Panc1 (cell line): ENCODE measurements around the gene WHRN. TPM values are rescaled to one million over a fixed set of nuclear protein-coding genes. Genes with fewer than 3 reads are reported as not detected.

Source experiments
- ATAC-seq: fragments of 200-7000 bp; cut with Tn5 transposase; 2 replicates; pipeline ENCODE4 v1.9.1; 2020; ENCODE audit warnings: mild to moderate bottlenecking, moderate library complexity
- BruUV-seq: library from RNA; stranded (reverse); fragments of 400-500 nt; replicated peaks from 2 replicates; lab custom pipeline; 2021; lab: Mats Ljungman, UMichigan
- CTCF ChIA-PET: fragments of 300-600 bp; sonication (Branson Sonifier 250); formaldehyde crosslinking; loops from one replicate; lab custom pipeline; 2022; ENCODE audit warnings: antibody characterized with exemption; lab: Charles Lee
- POLR2A ChIA-PET: fragments of 300-600 bp; sonication (Branson Sonifier 250); formaldehyde crosslinking; loops from one replicate; lab custom pipeline; 2022; ENCODE audit warnings: antibody characterized with exemption; lab: Charles Lee
- DNase-seq: peaks from one replicate; pipeline ENCODE4 v3.0.0-alpha.2; 2010; ENCODE audit warnings: low read depth, low spot score
- H3K27ac ChIP-seq: 2 replicates; pipeline ENCODE4 v1.5.1; 2011; ENCODE audit warnings: mild to moderate bottlenecking, low read length, inconsistent platforms
- H3K27me3 ChIP-seq: fragments of 200-500 bp; sonication (Bioruptor generic); 2 replicates; pipeline ENCODE4 v1.6.0; 2014; ENCODE audit warnings: low read length, inconsistent platforms; ENCODE audit not compliant: control insufficient read depth, insufficient read depth
- H3K36me3 ChIP-seq: fragments of 200-500 bp; sonication (Bioruptor generic); 2 replicates; pipeline ENCODE4 v1.5.1; 2014; ENCODE audit warnings: inconsistent platforms, mild to moderate bottlenecking, low read length, moderate library complexity; ENCODE audit not compliant: control insufficient read depth, insufficient read depth
- H3K4me1 ChIP-seq: 2 replicates; pipeline ENCODE4 v1.5.1; 2011; ENCODE audit warnings: inconsistent platforms, mild to moderate bottlenecking, low read length, moderate library complexity; ENCODE audit not compliant: control insufficient read depth, insufficient read depth
- H3K4me3 ChIP-seq, 2 experiments: 2 replicates each; pipeline ENCODE4 v1.5.1; 2011 to 2012; ENCODE audit warnings: low read depth in 2 of 2, low read length in 2 of 2, mild to moderate bottlenecking in 2 of 2, inconsistent platforms in 1 of 2, moderate library complexity in 1 of 2
- H3K9me3 ChIP-seq: fragments of 200-500 bp; sonication (Bioruptor generic); 2 replicates; pipeline ENCODE4 v1.5.1; 2014; ENCODE audit warnings: low read depth, mild to moderate bottlenecking, inconsistent platforms, low read length, moderate library complexity; ENCODE audit not compliant: control insufficient read depth, insufficient read depth
- CTCF ChIP-seq: fragments of 450-650 bp; IDR thresholded peaks from 2 replicates; pipeline ENCODE4 v1.5.1; 2017; ENCODE audit warnings: mild to moderate bottlenecking
- POLR2AphosphoS5 ChIP-seq: IDR thresholded peaks from 2 replicates; pipeline ENCODE4 v1.6.1; 2012; ENCODE audit warnings: mild to moderate bottlenecking, low read depth, low read length, moderate library complexity
- SIN3A ChIP-seq: IDR thresholded peaks from 2 replicates; pipeline ENCODE4 v1.6.1; 2012; ENCODE audit warnings: low read depth, mild to moderate bottlenecking, low read length, moderate library complexity, borderline replicate concordance; ENCODE audit not compliant: insufficient read depth
- TCF7L2 ChIP-seq: IDR thresholded peaks from 2 replicates; pipeline ENCODE4 v1.6.1; 2011; ENCODE audit warnings: mild to moderate bottlenecking, low read depth, low read length, inconsistent platforms
- in situ Hi-C: cut with HindIII; loops from 2 replicates; pipeline ENCODE4 v1.10.0; 2016; ENCODE audit warnings: low sequenced_read_pairs, low pct_unique_long_range_greater_than_20kb
- intact Hi-C: fragments of 100-400 bp; cut with micrococcal nuclease; formaldehyde crosslinking; loops from one replicate; pipeline ENCODE4 v1.10.0; 2022; ENCODE audit not compliant: unreplicated experiment
- total RNA-seq: library from RNA; stranded (reverse); gene quantifications from one replicate; pipeline ENCODE4 v1.2.1, GENCODE V29; 2021; ENCODE audit not compliant: unreplicated experiment
- TF ChIP-seq, protein P1 (sequence below), 2 experiments: IDR thresholded peaks; 2 replicates each; pipeline ENCODE4 v1.6.1; 2011 to 2012; ENCODE audit warnings: low read depth in 2 of 2, control low read depth in 1 of 2, low read length in 1 of 2, mild to moderate bottlenecking in 1 of 2, moderate library complexity in 1 of 2; ENCODE audit not compliant: insufficient read depth in 1 of 2

Gene WHRN
- total RNA-seq, 1 experiment from 2014 or later, result 18.0 TPM

DNA sequence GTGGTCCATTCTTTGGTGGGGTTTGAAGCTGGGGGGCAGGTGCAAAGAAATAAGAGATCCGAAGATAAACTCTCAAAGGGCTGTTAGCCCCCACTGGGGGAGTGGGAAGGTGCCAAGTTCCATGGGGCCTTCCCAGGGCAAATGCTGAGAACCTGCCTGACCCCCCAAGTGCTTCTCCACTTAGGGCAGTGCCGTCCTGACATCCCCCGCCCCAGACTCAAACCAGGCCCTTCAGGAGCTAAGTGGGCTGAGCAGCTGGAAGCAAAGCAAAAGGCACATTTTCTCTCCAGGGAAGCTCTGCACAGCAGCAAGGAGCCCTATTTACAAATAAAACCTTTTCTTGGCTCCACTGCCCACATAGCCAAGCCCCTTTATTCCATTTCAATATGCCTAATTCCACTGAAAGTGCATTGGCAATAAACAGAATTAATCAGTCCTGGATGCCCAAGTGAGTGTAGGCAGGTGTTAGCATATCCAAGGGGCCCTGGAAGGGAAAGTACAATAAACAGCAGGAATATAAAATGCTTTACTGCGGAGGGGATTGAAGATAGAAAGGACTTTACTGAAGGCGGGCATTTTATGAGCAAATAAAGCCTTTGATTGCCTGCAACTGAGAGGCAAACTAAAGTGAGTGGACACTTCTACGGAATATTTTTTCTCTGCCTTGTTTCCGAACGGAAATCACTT is 44.6 kb downstream of the WHRN start:
- H3K27ac ChIP-seq, result no peak overlapping the region
- no peak for TF ChIP-seq CTCF
- no TSS peak for BruUV-seq
- no peaks in the 10 kb centered on the region for H3K36me3 ChIP-seq
- H3K27me3 ChIP-seq, result no peaks in the 10 kb centered on the region
- in situ Hi-C loops (no loop called here), intact Hi-C loops (no loop called here)
- ChIA-PET CTCF (no interaction called here), POLR2A (no interaction called here)
- DNase-seq (no peak), ATAC-seq (no peak)
- H3K4me1 ChIP-seq, result no peaks in the 10 kb centered on the region
- no peaks in the 10 kb centered on the region for H3K9me3 ChIP-seq
- H3K4me3 ChIP-seq, result no peak overlapping the region

GRCh38 chr9:114459464-114459863 is 45.8 kb downstream of the WHRN start:
- DNase-seq, result no peak
- intact Hi-C loops, result no loop called here
- Histone ChIP-seq H3K4me1 (no peaks in the 10 kb centered on the region), H3K27me3 (no peaks in the 10 kb centered on the region), H3K4me3 (no peak overlapping the region), H3K27ac (no peak overlapping the region), H3K9me3 (no peaks in the 10 kb centered on the region), H3K36me3 (no peaks in the 10 kb centered on the region)
- BruUV-seq, result no TSS peak
- in situ Hi-C loops, result no loop called here
- TF ChIP-seq CTCF (no peak), TCF7L2 (no peak), POLR2AphosphoS5 (no peak), SIN3A (no peak)
- TF ChIP-seq, protein P1, sequence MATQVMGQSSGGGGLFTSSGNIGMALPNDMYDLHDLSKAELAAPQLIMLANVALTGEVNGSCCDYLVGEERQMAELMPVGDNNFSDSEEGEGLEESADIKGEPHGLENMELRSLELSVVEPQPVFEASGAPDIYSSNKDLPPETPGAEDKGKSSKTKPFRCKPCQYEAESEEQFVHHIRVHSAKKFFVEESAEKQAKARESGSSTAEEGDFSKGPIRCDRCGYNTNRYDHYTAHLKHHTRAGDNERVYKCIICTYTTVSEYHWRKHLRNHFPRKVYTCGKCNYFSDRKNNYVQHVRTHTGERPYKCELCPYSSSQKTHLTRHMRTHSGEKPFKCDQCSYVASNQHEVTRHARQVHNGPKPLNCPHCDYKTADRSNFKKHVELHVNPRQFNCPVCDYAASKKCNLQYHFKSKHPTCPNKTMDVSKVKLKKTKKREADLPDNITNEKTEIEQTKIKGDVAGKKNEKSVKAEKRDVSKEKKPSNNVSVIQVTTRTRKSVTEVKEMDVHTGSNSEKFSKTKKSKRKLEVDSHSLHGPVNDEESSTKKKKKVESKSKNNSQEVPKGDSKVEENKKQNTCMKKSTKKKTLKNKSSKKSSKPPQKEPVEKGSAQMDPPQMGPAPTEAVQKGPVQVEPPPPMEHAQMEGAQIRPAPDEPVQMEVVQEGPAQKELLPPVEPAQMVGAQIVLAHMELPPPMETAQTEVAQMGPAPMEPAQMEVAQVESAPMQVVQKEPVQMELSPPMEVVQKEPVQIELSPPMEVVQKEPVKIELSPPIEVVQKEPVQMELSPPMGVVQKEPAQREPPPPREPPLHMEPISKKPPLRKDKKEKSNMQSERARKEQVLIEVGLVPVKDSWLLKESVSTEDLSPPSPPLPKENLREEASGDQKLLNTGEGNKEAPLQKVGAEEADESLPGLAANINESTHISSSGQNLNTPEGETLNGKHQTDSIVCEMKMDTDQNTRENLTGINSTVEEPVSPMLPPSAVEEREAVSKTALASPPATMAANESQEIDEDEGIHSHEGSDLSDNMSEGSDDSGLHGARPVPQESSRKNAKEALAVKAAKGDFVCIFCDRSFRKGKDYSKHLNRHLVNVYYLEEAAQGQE (IDR thresholded peaks at IDR 0.05; ENCODE audit: insufficient read depth in 1 of 2, low read depth in 2 of 2, low read length in 1 of 2), result no peak
- ChIA-PET POLR2A (interaction anchor here (0.7 kb wide), 1 partner anchor 64 kb away, joined by 4 read pairs; no protein-coding TSS in a partner anchor), CTCF (no interaction called here)
- no peak for ATAC-seq
